GM12865 (cell line): ENCODE measurements around the gene THEM4.

Experiments
- DNase-seq: peaks from one replicate; pipeline ENCODE4 v3.0.0; 2010; ENCODE audit warnings: low read depth
- H3K4me3 ChIP-seq: 2 replicates; pipeline ENCODE4 v1.5.1; 2011; ENCODE audit warnings: mild to moderate bottlenecking, low read depth, low read length, control low read depth
- CTCF ChIP-seq: IDR thresholded peaks from 2 replicates; pipeline ENCODE4 v1.5.1; 2011; ENCODE audit warnings: low read length, control low read depth, low read depth, inconsistent platforms; ENCODE audit not compliant: insufficient read depth; ENCODE audit errors: missing control alignments

THEM4 gene

GRCh38 chr1:151828921-151829320 lies 80.4 kb downstream of the THEM4 start:
- no peak for DNase-seq
- no peak overlapping the region for H3K4me3 ChIP-seq
- no peak for TF ChIP-seq CTCF

GRCh38 chr1:151827853-151828252 lies 81.5 kb downstream of the THEM4 start:
- DNase-seq: no peak
- no peak overlapping the region for H3K4me3 ChIP-seq
- no peak for TF ChIP-seq CTCF

- no peak for TF ChIP-seq CTCF
- DNase-seq: no peak
- no peak overlapping the region for H3K4me3 ChIP-seq
Measured at GRCh38 chr1:151825751-151826660, 83.3 kb downstream of the THEM4 start.

- TF ChIP-seq CTCF: no peak
- H3K4me3 ChIP-seq: no peak overlapping the region
- no peak for DNase-seq
Measured at GRCh38 chr1:151825204-151825603, 84.1 kb downstream of the THEM4 start.
